Measurements from ENCODE around the gene KIF2C. TPM values are rescaled to one million over a fixed set of nuclear protein-coding genes. Genes with fewer than 3 reads are reported as not detected.

KIF2C gene
- total RNA-seq = 6.1 and 10.4 TPM in 2 replicates

DNA sequence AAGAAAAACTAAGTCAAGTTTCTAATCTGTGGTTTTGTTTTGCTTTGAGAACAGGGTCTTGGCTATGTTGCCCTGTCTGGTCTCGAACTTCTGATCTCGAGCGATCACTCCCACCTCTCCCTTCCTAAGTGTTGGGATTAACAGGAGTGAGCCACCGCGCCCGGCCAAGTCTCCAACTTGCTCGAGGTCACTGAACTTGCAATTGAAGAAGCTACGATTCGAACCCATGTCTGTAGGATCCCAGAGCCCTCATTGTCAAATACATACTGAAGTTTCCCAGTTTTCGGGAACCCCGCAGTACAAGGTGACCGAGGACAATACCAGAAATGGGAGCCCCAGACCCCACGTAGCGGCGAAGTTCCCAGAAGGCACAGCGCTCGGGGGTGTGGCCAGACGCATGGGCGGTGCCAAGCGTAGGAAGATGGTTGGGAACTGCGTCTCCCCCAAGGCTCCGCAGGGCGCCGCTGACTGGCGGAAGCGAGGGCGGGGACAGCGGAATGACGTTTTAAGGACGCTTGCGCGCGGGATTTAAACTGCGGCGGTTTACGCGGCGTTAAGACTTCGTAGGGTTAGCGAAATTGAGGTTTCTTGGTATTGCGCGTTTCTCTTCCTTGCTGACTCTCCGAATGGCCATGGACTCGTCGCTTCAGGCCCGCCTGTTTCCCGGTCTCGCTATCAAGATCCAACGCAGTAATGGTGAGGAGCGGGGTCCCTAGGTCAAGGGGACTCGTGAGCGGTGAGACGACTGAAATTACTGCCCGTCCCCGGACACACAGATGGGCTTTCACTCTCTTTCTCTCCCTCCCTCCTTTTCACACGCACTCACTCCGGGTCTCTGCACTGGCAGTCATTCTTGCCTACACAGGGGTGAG is at the start of gene KIF2C:
TSS of gene KIF2C (plus strand) at position 531 of the 872 bp plus-strand sequence. CDS start at position 627, 96 bp downstream.

DNA sequence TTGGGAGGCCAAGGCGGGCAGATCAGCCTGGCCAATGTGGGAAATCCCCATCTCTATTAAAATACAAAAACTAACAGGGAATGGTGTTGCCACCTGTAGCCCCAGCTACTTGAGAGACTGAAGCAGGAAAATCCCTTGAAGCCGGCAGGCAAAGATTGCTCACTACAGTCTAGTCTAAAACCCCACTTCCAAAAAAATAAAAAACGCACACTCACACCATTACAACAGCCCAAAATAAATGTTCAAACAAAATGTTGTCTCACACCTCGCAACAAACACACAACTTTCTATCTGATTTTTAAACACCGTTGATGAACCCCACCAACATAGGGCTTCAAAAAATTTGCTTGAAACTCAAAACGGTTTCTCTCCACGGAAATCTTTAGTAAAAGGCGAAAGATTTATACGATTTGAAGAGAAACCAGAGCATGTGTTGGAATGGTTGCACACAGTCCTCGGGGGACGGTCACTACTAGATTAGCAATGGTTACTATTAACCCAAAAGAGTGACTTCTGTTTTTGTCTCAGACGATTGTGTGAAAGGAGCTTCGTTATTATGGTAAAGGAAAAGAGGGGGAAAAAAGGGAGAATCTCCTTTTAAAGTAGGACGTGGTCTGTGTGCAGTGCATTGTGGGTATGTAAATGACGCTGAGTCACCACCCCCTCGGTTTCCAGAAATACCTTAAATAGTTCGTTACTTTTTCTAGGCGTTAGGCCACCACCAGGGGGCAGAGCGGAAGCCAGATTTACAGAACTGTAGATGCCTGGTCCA is 8.7 kb upstream of the KIF2C start, which contains the start of gene RNU5D-1:
TSS of gene RNU5D-1 (minus strand) at position 430 of the 772 bp plus-strand sequence.

GRCh38 chr1:44775078-44775929 is 35.7 kb downstream of the KIF2C start, which contains the start of gene RPS8:
TSS of gene RPS8 (plus strand) at chr1:44775540. CDS start at chr1:44775597, 57 bp downstream.

GRCh38 chr1:44788120-44788860 is 48.7 kb downstream of the KIF2C start, which contains the start of gene BEST4:
TSS of gene BEST4 (minus strand) at chr1:44788170. CDS start at chr1:44787705, 465 bp downstream.

DNA sequence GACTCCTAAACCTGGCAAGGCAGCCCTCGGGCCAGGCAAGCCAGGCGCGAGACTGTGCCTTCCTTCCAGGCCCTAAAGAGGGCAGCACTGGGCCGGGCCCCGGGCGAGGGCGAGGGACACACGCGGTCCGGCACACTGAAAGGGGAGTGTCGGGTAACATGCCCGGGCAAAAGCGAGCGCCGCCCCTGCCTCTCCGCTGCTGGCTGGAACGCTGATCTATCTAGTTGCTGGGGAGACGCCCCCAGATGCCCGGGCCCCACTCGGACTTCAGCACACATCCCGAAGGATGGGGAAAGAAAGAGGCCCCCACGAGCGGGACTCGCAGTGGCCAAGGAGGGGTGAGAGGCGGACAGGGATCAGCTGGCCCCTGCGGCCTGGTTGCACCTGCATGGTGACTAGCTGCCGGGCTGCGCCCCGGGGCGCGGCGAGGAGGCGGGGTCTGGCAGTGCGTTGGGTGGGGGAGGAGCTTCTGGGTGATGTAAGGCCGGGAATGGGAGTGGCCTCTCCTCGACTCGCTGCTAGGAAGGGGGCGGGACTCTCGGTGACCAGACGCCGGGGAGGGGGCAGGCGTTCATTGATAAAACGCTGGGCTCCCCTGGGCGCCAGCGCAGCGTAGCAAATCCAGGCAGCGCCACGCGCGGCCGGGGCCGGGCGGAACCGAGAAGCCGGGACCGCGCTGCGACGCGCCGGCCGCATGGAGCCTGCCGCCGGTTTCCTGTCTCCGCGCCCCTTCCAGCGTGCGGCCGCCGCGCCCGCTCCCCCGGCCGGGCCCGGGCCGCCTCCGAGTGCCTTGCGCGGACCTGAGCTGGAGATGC is 60.3 kb downstream of the KIF2C start, which contains the start of gene PLK3:
TSS of gene PLK3 (plus strand) at position 608 of the 815 bp plus-strand sequence. CDS start at position 695, 87 bp downstream.

DNA sequence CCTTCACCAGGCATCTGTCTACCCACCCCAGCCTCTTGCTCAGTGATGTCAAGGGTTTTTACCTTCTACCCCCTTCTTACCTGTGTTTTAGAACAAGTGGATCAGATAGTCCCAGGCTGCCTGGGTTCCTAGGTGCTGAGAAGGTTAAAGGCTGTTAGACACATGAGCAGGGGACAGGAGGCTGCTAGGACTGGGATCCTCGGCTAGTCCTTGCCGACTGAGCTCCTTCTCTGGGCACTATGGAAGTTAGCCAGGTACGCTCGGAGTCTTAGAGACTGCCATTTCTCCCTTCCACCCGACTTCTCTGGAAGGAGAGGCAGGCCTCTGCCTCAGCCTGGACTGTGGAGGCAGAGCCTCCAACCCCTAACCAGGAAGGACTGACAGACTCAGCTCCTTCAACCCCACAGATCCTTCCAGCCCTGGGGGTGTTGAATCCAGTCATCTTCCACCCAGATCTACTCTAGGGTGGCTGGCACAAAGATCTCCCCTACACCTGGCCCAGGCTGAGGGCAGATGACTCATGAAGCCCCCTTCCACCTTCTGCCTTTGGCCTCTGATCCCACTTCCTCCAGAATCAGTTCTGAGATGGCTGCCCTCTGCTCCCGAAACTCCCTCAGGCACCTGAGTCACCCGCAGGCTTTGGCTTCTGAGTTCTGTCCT is 67.2 kb downstream of the KIF2C start, which contains the start of gene DYNLT4:
TSS of gene DYNLT4 (minus strand) at position 648 of the 660 bp plus-strand sequence. CDS start 683 bp downstream, outside the sequence.

GRCh38 chr1:44808063-44808937 is 68.7 kb downstream of the KIF2C start, which contains the start of gene BTBD19:
TSS of gene BTBD19 (plus strand) at chr1:44808523. CDS start at chr1:44808821, 298 bp downstream.

Other genes starting within 250 kb of the KIF2C start
- gene TMEM53, start 65.4 kb upstream of the KIF2C start, total RNA-seq = 3.9 and 8.1 TPM in 2 replicates
- gene ARMH1, start 65.1 kb upstream of the KIF2C start, total RNA-seq = not detected in 2 replicates
- not detected in 2 replicates for gene RNU5D-1, start 8.7 kb upstream of the KIF2C start, total RNA-seq
- gene RPS8, start 35.7 kb downstream of the KIF2C start, total RNA-seq = 2,598 and 3,490 TPM in 2 replicates
- not detected in 2 replicates for gene BEST4, start 48.3 kb downstream of the KIF2C start, total RNA-seq
- gene PLK3, start 60.5 kb downstream of the KIF2C start, total RNA-seq = 17.9 and 18.1 TPM in 2 replicates
- 0.16 TPM in 1 of 2 replicates, not detected in the other for gene DYNLT4, start 67.5 kb downstream of the KIF2C start, total RNA-seq
- gene BTBD19, start 68.7 kb downstream of the KIF2C start, total RNA-seq = 2.7 and 6.2 TPM in 2 replicates
- gene PTCH2, start 103.4 kb downstream of the KIF2C start, total RNA-seq = 0.18 TPM in 1 of 2 replicates, not detected in the other
- gene EIF2B3, start 246.8 kb downstream of the KIF2C start, total RNA-seq = 20.9 and 32.4 TPM in 2 replicates